GM12878 (cell line): ENCODE measurements around the gene PPARA. TPM values are rescaled to one million over a fixed set of nuclear protein-coding genes. Genes with fewer than 3 reads are reported as not detected.

ENCODE experiments used
- ATAC-seq: fragments of 200-7000 bp; cut with Tn5 transposase; 3 replicates; pipeline ENCODE4 v1.9.1; 2020; ENCODE audit warnings: mild to moderate bottlenecking, moderate library complexity
- BruUV-seq: library from RNA; stranded (reverse); fragments of 400-500 nt; replicated peaks from 2 replicates; lab custom pipeline; 2021; lab: Mats Ljungman, UMichigan
- CTCF ChIA-PET: fragments of 300-600 bp; sonication (Branson Sonifier 250); formaldehyde crosslinking; extraction: SDS; loops from one replicate; lab custom pipeline; 2021; ENCODE audit warnings: inconsistent platforms; lab: Yijun Ruan, JAX
- POLR2A ChIA-PET: fragments of 350-600 bp; formaldehyde crosslinking; extraction: SDS; loops from one replicate; lab custom pipeline; 2021; ENCODE audit warnings: inconsistent platforms; lab: Charles Lee
- RAD21 ChIA-PET: fragments of 300-600 bp; sonication (Branson Sonifier 250); formaldehyde crosslinking; loops from one replicate; lab custom pipeline; 2023; ENCODE audit warnings: antibody characterized with exemption; ENCODE audit not compliant: unreplicated experiment; lab: Charles Lee
- SMC1A ChIA-PET: fragments of 300-600 bp; sonication (Branson Sonifier 250); formaldehyde crosslinking; loops from one replicate; lab custom pipeline; 2023; ENCODE audit not compliant: unreplicated experiment, uncharacterized antibody; lab: Charles Lee
- DNase-seq: peaks from one replicate; pipeline ENCODE4 v3.0.0-alpha.2; 2011; ENCODE audit warnings: low read depth, low spot score
- FAIRE-seq: peaks from 3 replicates; lab custom pipeline; 2011; peaks lifted over from hg19 to GRCh38; lab: Jason Lieb, UNC
- H2AFZ ChIP-seq: 2 replicates; pipeline ENCODE4 v1.6.0; 2011; ENCODE audit warnings: low read depth, low read length, control low read depth; ENCODE audit not compliant: control insufficient read depth
- H3K27ac ChIP-seq: 2 replicates; pipeline ENCODE4 v1.5.1; 2011; ENCODE audit warnings: control low read depth; ENCODE audit not compliant: control insufficient read depth, insufficient read depth
- H3K27me3 ChIP-seq, 2 experiments: replicated peaks in 1 of 2; 2 replicates each; pipeline versions ENCODE4 v1.6.0 to v1.6.1; 2011; ENCODE audit warnings: low read length in 1 of 2; ENCODE audit not compliant: control insufficient read depth in 2 of 2, insufficient read depth in 2 of 2
- H3K36me3 ChIP-seq, 2 experiments: 2 replicates each; pipeline ENCODE4 v1.5.1; 2011; ENCODE audit warnings: low read length in 1 of 2; ENCODE audit not compliant: control insufficient read depth in 2 of 2, insufficient read depth in 2 of 2
- H3K4me1 ChIP-seq: 2 replicates; pipeline ENCODE4 v1.6.1; 2011; ENCODE audit warnings: mild to moderate bottlenecking, low read length, moderate library complexity, mixed read lengths; ENCODE audit not compliant: control insufficient read depth, insufficient read depth
- H3K4me2 ChIP-seq: 2 replicates; pipeline ENCODE4 v1.6.0; 2011; ENCODE audit warnings: control low read depth; ENCODE audit not compliant: control insufficient read depth, insufficient read depth
- H3K4me3 ChIP-seq: fragments of 200-600 bp; sonication (generic); 2 replicates; pipeline ENCODE4 v1.5.1; 2016
- H3K79me2 ChIP-seq: 2 replicates; pipeline ENCODE4 v1.6.0; 2011; ENCODE audit warnings: low read length; ENCODE audit not compliant: control insufficient read depth, insufficient read depth
- H3K9ac ChIP-seq: 2 replicates; pipeline ENCODE4 v1.8.0; 2011; ENCODE audit warnings: low read length, control low read depth, mixed read lengths; ENCODE audit not compliant: control insufficient read depth, insufficient read depth
- H3K9me3 ChIP-seq: replicated peaks from 3 replicates; pipeline ENCODE4 v1.5.1; 2011; ENCODE audit warnings: mild to moderate bottlenecking, low read length; ENCODE audit not compliant: control insufficient read depth, insufficient read depth
- H4K20me1 ChIP-seq: 2 replicates; pipeline ENCODE4 v1.6.0; 2011; ENCODE audit not compliant: control insufficient read depth, insufficient read depth
- CEBPB ChIP-seq, 2 experiments: fragments of 150-350 bp in 1 of 2; IDR thresholded peaks; 2 replicates each; pipeline ENCODE4 v1.6.1; 2012 to 2014; ENCODE audit warnings: low read depth in 2 of 2, low read length in 2 of 2, borderline replicate concordance in 1 of 2, inconsistent platforms in 1 of 2
- HDAC6 ChIP-seq: fragments of 200-600 bp; sonication (generic); IDR thresholded peaks from one replicate; pipeline ENCODE4 v1.8.0; 2017; ENCODE audit warnings: antibody characterized with exemption; ENCODE audit not compliant: unreplicated experiment
- JUND ChIP-seq: IDR thresholded peaks from 2 replicates; pipeline ENCODE4 v1.6.1; 2012; ENCODE audit warnings: low read depth, mild to moderate bottlenecking, low read length, improper control_type of control experiment, moderate library complexity
- NR2C2 ChIP-seq: IDR thresholded peaks from 2 replicates; pipeline ENCODE4 v1.6.1; 2011; ENCODE audit warnings: borderline replicate concordance, low read depth; ENCODE audit not compliant: control insufficient read depth, insufficient read length
- PAX8 ChIP-seq: fragments of 450-650 bp; IDR thresholded peaks from 2 replicates; pipeline ENCODE4 v1.6.1; 2017; ENCODE audit warnings: mild to moderate bottlenecking, moderate library complexity
- RUNX3 ChIP-seq: IDR thresholded peaks from 2 replicates; pipeline ENCODE4 v1.6.1; 2012; ENCODE audit warnings: low read length, inconsistent platforms
- SMARCA5 ChIP-seq: fragments of 450-650 bp; IDR thresholded peaks from 2 replicates; pipeline ENCODE4 v1.6.1; 2017; ENCODE audit warnings: mild to moderate bottlenecking
- SUZ12 ChIP-seq: fragments of 200-600 bp; sonication (generic); IDR thresholded peaks from one replicate; pipeline ENCODE4 v1.6.1; 2018; ENCODE audit warnings: antibody characterized with exemption, mild to moderate bottlenecking; ENCODE audit not compliant: unreplicated experiment
- TCF7 ChIP-seq: IDR thresholded peaks from 2 replicates; pipeline ENCODE4 v1.6.1; 2014; ENCODE audit warnings: antibody characterized with exemption, borderline replicate concordance
- ZNF24 ChIP-seq: fragments of 450-650 bp; IDR thresholded peaks from 2 replicates; pipeline ENCODE4 v1.6.1; 2017; ENCODE audit warnings: antibody characterized with exemption, mild to moderate bottlenecking
- WGBS: methylation state at CpG from one replicate; pipeline ENCODE4 v1.1.6; 2016; ENCODE audit warnings: low lambda C conversion rate; ENCODE audit not compliant: insufficient replicate concordance, insufficient coverage; ENCODE audit errors: missing lambda C conversion rate; 5-methylcytosine and 5-hydroxymethylcytosine counted together
- in situ Hi-C: fragments of 300-500 bp; cut with MboI; formaldehyde crosslinking; loops from 9 replicates; pipeline ENCODE4 v1.14.3; 2018; ENCODE audit warnings: mixed read lengths
- intact Hi-C: fragments of 100-400 bp; cut with micrococcal nuclease; formaldehyde crosslinking; loops from one replicate; pipeline ENCODE4 v1.14.2; 2022; ENCODE audit not compliant: unreplicated experiment
- polyA plus RNA-seq, 11 experiments: library from polyadenylated mRNA; depleted of rRNA in 4 of 11; unstranded in 6 of 11; stranded (reverse) in 5 of 11; fragments of >200 nt; fragmentation: Nextera tagmentation in 4 of 11; fragmentation: Illumina TruSeq in 1 of 11; extraction: Ambion mirVana in 4 of 11; extraction: Trizol in 1 of 11; gene quantifications; 1 replicate in 1 of 11; 2 replicates in 10 of 11; pipeline versions ENCODE4 v1.2.1 to v1.2.3, GENCODE V29; 2011 to 2016; ENCODE audit warnings: inconsistent platforms in 2 of 11, missing spikeins in 2 of 11, low read depth in 1 of 11
- total RNA-seq, 4 experiments: library from RNA; depleted of rRNA in 3 of 4; stranded (reverse); fragments of >200 nt in 3 of 4; fragmentation: Illumina TruSeq in 1 of 4; extraction: Trizol in 1 of 4; gene quantifications; 2 replicates each; pipeline versions ENCODE4 v1.2.1 to v1.2.3, GENCODE V29; 2013 to 2021
- TF ChIP-seq, protein P1 (sequence below): IDR thresholded peaks from 2 replicates; pipeline ENCODE4 v1.6.1; 2012; ENCODE audit warnings: mild to moderate bottlenecking, low read depth, low read length
- TF ChIP-seq, protein P2 (sequence below): IDR thresholded peaks from 2 replicates; pipeline ENCODE4 v1.6.1; 2012; ENCODE audit warnings: low read depth, low read length, improper control_type of control experiment

PPARA gene
- total and polyA plus RNA-seq, 10 of the 15 experiments (the other 5 are each of a cell fraction or from before 2014, with no cell fraction given), result 0.72 to 10.4 (median 4.6) TPM

DNA sequence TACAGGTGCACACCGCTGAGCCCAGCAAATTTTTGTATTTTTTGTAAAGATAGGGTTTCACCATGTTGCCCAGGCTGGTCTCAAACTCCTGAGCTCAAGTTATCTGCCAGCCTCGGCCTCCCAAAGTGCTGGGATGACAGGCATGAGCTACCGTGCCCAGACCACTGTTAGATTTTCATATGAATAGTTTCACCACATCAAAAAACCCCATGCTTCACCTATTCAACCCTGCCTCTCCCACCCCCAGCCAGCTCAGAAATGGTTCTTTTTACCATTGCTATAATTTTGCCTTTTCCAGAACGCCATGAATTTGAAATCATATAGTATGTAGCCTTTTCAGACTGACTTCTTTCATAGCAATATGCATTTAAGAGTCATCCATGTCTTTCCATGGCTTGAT lies 61.9 kb downstream of the PPARA start:
- in situ Hi-C loops, result no loop called here
- ATAC-seq, result no peak
- no peak overlapping the region for H3K9ac ChIP-seq
- no peak overlapping the region for H2AFZ ChIP-seq
- ChIA-PET POLR2A (no interaction called here), CTCF (interaction anchor here (0.7 kb wide), 1 partner anchor 216 kb away, joined by 4 read pairs; no protein-coding TSS in a partner anchor)
- no peak overlapping the region for H3K27ac ChIP-seq
- no TSS peak for BruUV-seq
- no peaks in the 10 kb centered on the region for H3K4me1 ChIP-seq
- H3K27me3 ChIP-seq, result no peaks in the 10 kb centered on the region
- FAIRE-seq, result no peak
- TF ChIP-seq TCF7, result peak; percentile 51; the same call in 1 of the 2 replicates
- peak; percentile 29; the same call in 1 of the 2 replicates for TF ChIP-seq RUNX3
- no peak for TF ChIP-seq JUND
- TF ChIP-seq, all 136 proteins: peak for 2
- peaks cover 0 to 9% of the 10 kb centered on the region in 2 experiments; a peak in 2 of 4 replicates for H3K36me3 ChIP-seq
- no peak overlapping the region for H3K4me2 ChIP-seq
- intact Hi-C loops, result no loop called here
- peaks cover 2% of the 10 kb centered on the region; the same call in 1 of the 3 replicates for H3K9me3 ChIP-seq
- RAD21 ChIA-PET, result no interaction called here
- 19% methylated on average over 4 of the region's 4 CpGs for WGBS
- no peak for DNase-seq
- SMC1A ChIA-PET, result interaction anchor here (1.0 kb wide), 1 partner anchor 10 kb away, joined by 4 read pairs; no protein-coding TSS in a partner anchor
- no peaks in the 10 kb centered on the region for H4K20me1 ChIP-seq
- no peak overlapping the region for H3K4me3 ChIP-seq
- no peaks in the 10 kb centered on the region for H3K79me2 ChIP-seq

DNA sequence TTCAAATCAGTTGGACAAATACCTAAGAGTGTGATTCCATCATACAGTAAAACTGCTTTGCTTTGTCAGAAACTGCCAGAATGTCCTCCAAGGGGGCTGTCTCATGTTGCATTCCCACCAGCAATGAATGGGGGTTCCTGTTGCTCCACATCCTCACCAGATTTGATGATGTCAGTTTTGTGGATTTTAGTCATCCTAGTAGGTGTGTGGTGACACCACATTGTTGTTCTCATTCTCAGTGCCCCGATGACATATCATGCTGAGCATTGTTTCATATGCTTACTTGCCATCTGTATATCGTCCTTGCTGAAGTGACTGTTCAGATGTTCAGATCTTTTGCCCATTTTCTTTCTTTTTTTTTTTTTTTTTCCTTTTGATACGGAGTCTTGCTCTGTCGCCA lies 62.7 kb downstream of the PPARA start:
- H3K4me1 ChIP-seq, result no peaks in the 10 kb centered on the region
- ChIA-PET RAD21 (no interaction called here), CTCF (interaction anchor here (0.6 kb wide), 1 partner anchor 101 kb away, joined by 3 read pairs; no protein-coding TSS in a partner anchor), POLR2A (interaction anchor here (0.6 kb wide), 1 partner anchor 29 kb away, joined by 4 read pairs; no protein-coding TSS in a partner anchor), SMC1A (interaction anchor here (1.0 kb wide), 1 partner anchor 9 kb away, joined by 4 read pairs; no protein-coding TSS in a partner anchor)
- ATAC-seq, result no peak
- no peaks in the 10 kb centered on the region for H3K79me2 ChIP-seq
- in situ Hi-C loops (no loop called here), intact Hi-C loops (no loop called here)
- 50% methylated on average over 2 of the region's 4 CpGs for WGBS
- no peak overlapping the region for H3K27ac ChIP-seq
- no peaks in the 10 kb centered on the region for H4K20me1 ChIP-seq
- H3K4me3 ChIP-seq, result no peak overlapping the region
- H3K27me3 ChIP-seq, result no peaks in the 10 kb centered on the region
- H2AFZ ChIP-seq, result no peak overlapping the region
- DNase-seq, result no peak
- no peak overlapping the region for H3K9ac ChIP-seq
- no peak overlapping the region for H3K4me2 ChIP-seq
- peaks cover 0 to 9% of the 10 kb centered on the region in 2 experiments; a peak in 2 of 4 replicates for H3K36me3 ChIP-seq
- no peak for FAIRE-seq
- no TSS peak for BruUV-seq
- H3K9me3 ChIP-seq, result peaks cover 2% of the 10 kb centered on the region; the same call in 1 of the 3 replicates
- TF ChIP-seq, protein P1, sequence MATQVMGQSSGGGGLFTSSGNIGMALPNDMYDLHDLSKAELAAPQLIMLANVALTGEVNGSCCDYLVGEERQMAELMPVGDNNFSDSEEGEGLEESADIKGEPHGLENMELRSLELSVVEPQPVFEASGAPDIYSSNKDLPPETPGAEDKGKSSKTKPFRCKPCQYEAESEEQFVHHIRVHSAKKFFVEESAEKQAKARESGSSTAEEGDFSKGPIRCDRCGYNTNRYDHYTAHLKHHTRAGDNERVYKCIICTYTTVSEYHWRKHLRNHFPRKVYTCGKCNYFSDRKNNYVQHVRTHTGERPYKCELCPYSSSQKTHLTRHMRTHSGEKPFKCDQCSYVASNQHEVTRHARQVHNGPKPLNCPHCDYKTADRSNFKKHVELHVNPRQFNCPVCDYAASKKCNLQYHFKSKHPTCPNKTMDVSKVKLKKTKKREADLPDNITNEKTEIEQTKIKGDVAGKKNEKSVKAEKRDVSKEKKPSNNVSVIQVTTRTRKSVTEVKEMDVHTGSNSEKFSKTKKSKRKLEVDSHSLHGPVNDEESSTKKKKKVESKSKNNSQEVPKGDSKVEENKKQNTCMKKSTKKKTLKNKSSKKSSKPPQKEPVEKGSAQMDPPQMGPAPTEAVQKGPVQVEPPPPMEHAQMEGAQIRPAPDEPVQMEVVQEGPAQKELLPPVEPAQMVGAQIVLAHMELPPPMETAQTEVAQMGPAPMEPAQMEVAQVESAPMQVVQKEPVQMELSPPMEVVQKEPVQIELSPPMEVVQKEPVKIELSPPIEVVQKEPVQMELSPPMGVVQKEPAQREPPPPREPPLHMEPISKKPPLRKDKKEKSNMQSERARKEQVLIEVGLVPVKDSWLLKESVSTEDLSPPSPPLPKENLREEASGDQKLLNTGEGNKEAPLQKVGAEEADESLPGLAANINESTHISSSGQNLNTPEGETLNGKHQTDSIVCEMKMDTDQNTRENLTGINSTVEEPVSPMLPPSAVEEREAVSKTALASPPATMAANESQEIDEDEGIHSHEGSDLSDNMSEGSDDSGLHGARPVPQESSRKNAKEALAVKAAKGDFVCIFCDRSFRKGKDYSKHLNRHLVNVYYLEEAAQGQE, result no peak
- TF ChIP-seq SUZ12 (no peak), NR2C2 (no peak), CEBPB (IDR thresholded peaks at IDR 0.05; ENCODE audit: borderline replicate concordance in 1 of 2, low read depth in 2 of 2, low read length in 2 of 2) (no peak), SMARCA5 (no peak), HDAC6 (no peak), ZNF24 (no peak), PAX8 (no peak)
- TF ChIP-seq, protein P2, sequence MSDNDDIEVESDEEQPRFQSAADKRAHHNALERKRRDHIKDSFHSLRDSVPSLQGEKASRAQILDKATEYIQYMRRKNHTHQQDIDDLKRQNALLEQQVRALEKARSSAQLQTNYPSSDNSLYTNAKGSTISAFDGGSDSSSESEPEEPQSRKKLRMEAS, result no peak
